Hypothalamus (tissue), 51 donors: ENCODE measurements around the gene MMS22L.

ENCODE experiments used
- DNase-seq, 51 donors: peaks; one replicate each; lab custom pipeline; 2025; lab: John Stamatoyannopoulos, UW

MMS22L gene

DNA sequence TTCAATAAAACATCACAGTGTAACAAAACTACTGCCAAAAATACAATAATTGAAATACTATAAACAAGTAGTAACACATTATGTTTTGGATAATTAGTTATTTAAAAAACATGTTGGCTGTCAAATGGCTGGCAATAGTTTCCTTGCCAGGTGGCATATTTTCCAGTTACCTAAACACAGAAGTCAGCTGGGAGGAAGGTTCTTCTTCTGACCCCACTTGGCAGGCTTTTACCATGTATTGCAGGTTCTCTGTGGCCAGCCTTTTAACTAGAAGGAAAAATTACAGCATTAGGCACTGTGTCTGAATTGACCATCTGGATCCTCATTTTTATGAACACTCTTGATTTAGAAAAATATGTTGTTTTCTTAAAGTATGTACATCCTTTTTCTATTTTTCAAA lies 131.4 kb downstream of the MMS22L start:
- DNase-seq, result no peak

- no peak for DNase-seq
These were observed 132.1 kb downstream of the MMS22L start for GRCh38 chr6:97150932-97151331.

DNA sequence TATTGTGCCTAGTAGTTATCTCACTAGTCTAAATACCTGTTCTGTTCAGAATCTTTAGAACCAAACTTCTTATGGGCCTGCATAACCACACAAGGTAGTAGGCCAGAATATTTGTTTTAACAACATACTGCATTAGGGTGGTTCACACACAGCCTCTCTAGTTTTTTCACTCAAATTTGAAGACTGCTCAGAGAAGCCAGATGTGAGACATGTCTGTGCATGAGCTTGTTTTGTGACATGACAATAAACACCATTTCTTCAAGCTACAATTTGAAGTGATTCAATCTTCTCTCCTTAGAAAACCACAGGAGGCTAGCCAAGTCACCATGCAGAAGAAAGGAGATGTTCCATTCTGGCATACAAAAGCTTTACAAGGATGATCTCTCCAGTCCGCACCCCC lies 135.6 kb downstream of the MMS22L start:
- DNase-seq, result no peak

DNA sequence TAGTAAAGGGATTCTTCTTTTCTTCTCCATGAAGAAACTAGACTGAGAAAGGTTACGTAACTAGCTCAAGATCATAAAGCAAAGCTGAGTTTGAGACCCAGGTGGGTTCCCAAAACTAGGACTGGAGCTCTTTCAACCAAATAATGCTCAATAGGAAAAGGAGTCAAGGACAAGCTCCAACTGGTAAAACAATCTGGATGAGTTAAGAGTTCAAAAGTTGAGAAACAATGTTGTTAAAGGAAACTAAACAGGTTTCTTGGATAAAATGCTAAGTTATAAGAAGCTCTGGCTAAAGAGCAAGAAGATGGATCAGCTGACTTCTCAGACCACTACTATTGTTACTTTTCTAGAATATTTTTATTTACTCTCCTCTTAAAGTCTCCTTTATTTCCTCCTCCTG lies 137.3 kb downstream of the MMS22L start:
- DNase-seq, result no peak

- no peak for DNase-seq
These were observed 141.3 kb downstream of the MMS22L start for GRCh38 chr6:97141756-97142155.

DNA sequence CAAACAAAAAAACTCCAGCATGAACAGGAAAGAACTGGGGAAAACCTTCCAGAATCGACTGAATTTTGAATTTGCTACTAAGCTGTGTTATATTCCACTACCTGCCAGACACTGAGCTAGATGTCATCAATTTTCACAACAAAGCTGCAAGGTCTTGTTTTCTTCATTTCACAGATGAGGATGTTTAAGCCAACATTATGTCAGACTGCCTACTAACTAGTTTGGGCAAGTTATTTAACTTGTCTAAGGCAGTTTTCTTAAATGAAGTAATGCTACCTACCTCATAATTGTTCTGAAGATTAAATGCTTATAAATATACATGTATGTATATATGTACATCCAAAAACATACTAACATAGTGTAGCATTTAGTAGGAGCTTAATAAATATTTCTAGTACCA lies 144.4 kb downstream of the MMS22L start:
- DNase-seq, result no peak

- no peak for DNase-seq
These were observed 146.2 kb downstream of the MMS22L start for GRCh38 chr6:97136626-97137358.

DNA sequence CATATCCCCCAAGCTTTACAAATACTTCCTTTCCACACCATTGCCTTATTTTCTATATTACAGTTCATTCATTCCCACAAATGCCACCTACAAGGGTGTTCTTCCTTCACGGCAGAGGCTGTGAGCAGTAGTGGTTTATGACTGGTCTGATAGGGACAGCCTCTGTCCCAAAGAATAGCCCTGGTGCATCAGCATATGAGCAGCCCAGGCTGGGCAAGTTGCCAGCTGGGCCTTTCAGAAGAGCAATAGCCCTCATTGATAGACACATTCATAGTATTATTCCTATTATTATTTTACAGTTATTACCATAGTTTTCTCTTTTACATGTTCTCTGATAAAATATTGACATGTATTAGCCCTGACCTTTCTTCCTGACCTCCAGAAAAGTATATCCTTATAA lies 149.9 kb downstream of the MMS22L start:
- DNase-seq, result peak in 35 of 51 donors; percentile 2 to 76 (median 30)

DNA sequence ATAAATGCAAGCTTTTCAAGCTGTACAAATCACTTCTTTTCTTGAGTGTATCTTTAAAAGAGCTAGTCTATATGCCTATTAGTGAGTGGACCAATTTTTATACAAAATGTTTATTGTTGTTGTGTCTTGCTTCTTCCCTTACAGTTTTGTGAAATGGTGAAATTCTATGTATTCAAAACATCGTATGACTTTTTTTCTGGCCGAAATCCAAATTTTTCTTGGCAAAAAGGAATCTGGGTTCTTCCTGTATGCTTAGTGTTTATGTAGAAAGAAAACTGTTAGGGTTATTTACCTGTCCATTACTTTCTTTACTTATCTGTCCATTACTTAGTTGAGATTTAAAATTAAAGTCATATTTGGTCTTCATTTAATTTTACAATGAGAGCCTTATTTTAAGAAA lies 153.9 kb downstream of the MMS22L start:
- DNase-seq, result no peak

DNA sequence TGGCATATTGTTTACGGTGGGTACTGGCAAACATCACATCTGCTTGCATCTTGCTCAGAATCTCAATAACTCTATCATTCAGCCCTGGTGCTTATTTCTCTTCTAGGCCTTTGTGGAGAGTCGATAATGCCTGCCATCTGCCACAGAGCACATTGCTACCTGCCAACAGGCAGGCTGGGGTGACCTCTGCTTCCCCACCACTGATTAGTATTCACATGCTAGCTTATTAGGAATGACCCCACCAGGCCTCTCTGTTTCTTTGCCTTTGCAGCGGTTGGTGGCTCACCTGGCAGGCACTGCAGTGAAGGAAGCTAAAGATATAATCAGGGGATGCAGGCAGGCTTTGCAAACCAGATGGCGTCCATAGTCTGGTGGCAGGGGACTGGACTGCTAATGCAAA lies 154.5 kb downstream of the MMS22L start:
- DNase-seq, result no peak

DNA sequence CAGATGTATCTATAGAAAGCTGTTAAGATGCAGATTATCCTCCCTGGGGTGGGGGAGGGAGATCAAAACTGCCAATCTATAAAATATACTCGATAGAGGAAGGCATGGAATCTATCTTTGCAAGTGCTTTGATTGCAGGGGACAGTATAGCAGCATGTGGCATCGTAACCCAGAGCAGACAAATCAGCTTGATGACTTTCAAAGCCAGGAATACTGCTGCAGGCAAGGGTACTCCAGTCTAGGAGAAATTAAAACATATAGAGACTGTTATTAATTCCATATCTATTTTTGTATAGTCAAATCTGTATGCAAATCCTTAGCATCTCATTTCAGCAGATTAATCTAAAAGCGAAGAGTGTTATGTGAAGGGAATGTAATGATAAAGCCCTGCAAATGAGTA lies 159.4 kb downstream of the MMS22L start:
- no peak for DNase-seq

DNA sequence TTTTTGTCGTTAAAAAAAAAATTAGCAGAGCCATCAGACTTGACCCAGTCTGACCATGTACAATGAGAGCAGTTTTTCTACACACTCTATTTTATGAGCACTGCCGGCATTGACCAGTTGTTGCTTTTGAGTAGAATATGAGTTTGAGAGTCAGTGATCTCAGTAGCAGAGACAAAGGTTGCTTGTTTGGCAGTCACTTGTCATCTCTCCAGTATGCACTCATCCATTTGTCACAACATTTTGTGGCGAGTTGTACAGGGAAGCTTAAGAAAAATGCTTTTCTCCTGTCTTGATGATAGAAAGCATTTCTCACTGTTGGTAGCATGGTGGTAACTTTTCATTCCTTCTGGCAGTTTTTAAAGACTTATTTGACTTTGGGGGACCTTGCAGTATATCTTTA lies 159.9 kb downstream of the MMS22L start:
- DNase-seq, result peak in 3 of 51 donors; percentile 3 to 24 (median 6)

DNA sequence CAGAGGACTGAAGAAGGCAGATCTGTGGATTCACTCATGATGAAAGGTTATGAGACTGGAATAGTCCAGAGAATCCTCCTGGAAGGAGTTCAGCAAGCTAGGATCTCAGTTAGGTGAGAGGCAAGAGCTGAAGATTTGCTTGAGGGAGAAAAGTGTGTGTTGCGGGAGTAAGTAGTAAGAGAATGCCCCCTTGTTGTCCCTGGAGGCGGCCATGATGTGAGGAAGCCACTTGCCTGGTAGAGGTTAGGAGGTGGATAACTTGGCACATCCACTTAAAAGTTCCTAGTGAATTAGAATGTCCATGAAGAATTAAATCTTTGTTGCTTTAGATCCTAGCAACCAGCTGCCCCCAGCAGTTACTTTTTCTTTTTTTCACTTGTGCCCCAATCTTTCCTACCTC lies 162.5 kb downstream of the MMS22L start:
- no peak for DNase-seq

- no peak for DNase-seq
These were observed 168.4 kb downstream of the MMS22L start for GRCh38 chr6:97114645-97115044.

- DNase-seq, result no peak
These were observed 169.8 kb downstream of the MMS22L start for GRCh38 chr6:97113170-97113569.

DNA sequence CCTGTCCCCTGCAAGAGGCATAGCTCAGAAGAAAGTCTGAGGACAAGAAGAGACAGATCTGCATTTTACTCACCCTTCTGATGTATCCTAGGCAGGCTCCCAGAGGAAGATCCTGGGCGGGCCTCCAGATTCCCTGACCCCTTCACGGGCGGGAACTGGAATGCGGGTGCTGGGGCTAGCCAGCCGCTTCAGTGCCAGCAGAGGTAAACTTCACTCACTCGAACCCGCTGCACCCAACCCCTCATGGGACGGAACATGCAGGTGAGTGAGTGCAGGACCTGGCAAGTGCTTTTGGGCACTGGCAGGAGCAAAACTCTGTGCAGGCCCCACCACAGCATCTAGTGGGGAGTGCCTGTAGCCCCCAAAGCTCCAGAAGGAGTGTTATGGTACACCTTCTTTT lies 171.8 kb downstream of the MMS22L start:
- DNase-seq, result no peak

- DNase-seq, result no peak
These were observed 172.4 kb downstream of the MMS22L start for GRCh38 chr6:97110626-97111025.

GRCh38 chr6:97110149-97110548 lies 172.9 kb downstream of the MMS22L start:
- no peak for DNase-seq

DNA sequence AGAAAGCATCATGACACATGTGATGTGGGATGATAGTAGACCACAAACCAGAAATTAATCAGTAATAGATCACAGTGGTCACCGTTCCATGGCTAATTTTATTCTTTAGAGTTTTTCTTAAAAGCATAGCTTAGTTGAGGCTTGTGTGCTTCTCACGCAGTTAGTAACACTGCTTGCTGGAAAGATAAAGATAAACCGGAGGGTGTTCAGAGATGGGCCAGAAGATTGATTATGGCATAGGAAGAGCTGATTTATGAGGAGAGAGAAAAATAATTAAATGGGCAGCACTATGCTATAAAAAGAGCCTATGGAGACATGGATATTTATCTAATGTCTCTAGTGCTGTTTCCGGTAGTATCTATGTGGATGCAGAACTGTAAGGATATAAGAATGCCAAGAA lies 173.6 kb downstream of the MMS22L start:
- DNase-seq, result no peak

GRCh38 chr6:97102145-97102790 lies 180.7 kb downstream of the MMS22L start:
- peak in 10 of 51 donors; percentile 4 to 48 (median 12) for DNase-seq

GRCh38 chr6:97100696-97101095 lies 182.3 kb downstream of the MMS22L start:
- no peak for DNase-seq
